Measurements from ENCODE around the gene BRICD5. TPM values are rescaled to one million over a fixed set of nuclear protein-coding genes. Genes with fewer than 3 reads are reported as not detected.

BRICD5 gene
- total and polyA plus RNA-seq, 2 of the 13 experiments (the other 11 are each of a cell fraction or from before 2014, with no cell fraction given), result 1.6 to 5.8 TPM

DNA sequence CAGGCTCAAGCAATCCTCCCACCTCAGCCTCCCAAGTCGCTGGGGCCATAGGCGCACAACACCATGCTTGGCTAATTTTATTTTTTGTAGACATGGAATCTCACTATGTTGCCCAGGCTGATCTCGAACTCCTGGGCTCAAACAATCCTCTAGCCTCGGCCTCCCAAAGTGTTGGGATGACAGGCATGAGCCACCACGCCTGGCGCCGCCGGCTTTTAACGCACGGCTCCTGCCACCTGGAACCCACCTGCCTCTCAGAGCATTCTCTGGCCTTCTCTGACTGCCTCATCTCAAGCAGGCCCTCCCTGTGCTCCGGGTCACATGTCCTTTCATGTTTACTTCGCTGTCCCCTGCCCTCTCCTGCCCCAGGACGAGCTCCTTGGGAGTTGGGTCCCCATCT is 24.6 kb downstream of the BRICD5 start:
- ChIA-PET POLR2A (no interaction called here), CTCF (ENCODE audit: low intra/inter-chr PET ratio, low total read pairs) (no interaction called here)
- H4K20me1 ChIP-seq (ENCODE audit: insufficient read depth, low read length), result no peaks in the 10 kb centered on the region
- no peaks in the 10 kb centered on the region for H3K9me3 ChIP-seq (ENCODE audit: low read length)
- H3K79me2 ChIP-seq (ENCODE audit: insufficient read depth, low read length), result no peaks in the 10 kb centered on the region
- H3K27ac ChIP-seq (ENCODE audit: extremely low read length, insufficient read depth, low read length), result no peak overlapping the region
- no peak overlapping the region for H2AFZ ChIP-seq (ENCODE audit: low read length)
- DNase-seq (ENCODE audit: low spot score) (no peak), ATAC-seq (no peak), FAIRE-seq (no peak)
- H3K4me3 ChIP-seq (replicated peaks in 1 of 3; ENCODE audit: insufficient read depth in 1 of 3, low read depth in 2 of 3, low read length in 3 of 3), result no peak overlapping the region
- intact Hi-C loops (cut with micrococcal nuclease; ENCODE audit: unreplicated experiment), result no loop called here
- peaks cover 35% of the 10 kb centered on the region for H3K4me1 ChIP-seq (ENCODE audit: insufficient read depth, low read length)
- H3K27me3 ChIP-seq (ENCODE audit: control insufficient read depth in 1 of 2, insufficient read depth in 2 of 2, low read length in 2 of 2), result no peaks in the 10 kb centered on the region
- H3K9ac ChIP-seq (ENCODE audit: insufficient read depth, low read depth, low read length), result no peak overlapping the region
- TF ChIP-seq ZNF703 (CRISPR knock-in tag; IDR thresholded peaks at IDR 0.05; ENCODE audit: borderline replicate concordance), result no peak
- TF ChIP-seq BRCA1 (CRISPR knock-in tag; IDR thresholded peaks at IDR 0.05), result no peak
- TF ChIP-seq, protein P1, sequence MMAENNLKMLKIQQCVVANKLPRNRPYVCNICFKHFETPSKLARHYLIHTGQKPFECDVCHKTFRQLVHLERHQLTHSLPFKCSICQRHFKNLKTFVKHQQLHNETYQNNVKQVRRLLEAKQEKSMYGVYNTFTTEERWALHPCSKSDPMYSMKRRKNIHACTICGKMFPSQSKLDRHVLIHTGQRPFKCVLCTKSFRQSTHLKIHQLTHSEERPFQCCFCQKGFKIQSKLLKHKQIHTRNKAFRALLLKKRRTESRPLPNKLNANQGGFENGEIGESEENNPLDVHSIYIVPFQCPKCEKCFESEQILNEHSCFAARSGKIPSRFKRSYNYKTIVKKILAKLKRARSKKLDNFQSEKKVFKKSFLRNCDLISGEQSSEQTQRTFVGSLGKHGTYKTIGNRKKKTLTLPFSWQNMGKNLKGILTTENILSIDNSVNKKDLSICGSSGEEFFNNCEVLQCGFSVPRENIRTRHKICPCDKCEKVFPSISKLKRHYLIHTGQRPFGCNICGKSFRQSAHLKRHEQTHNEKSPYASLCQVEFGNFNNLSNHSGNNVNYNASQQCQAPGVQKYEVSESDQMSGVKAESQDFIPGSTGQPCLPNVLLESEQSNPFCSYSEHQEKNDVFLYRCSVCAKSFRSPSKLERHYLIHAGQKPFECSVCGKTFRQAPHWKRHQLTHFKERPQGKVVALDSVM (CRISPR knock-in tag; IDR thresholded peaks at IDR 0.05), result peak; percentile 70; the same call in 1 of the 2 replicates
- no peak for TF ChIP-seq ZNF792 (CRISPR knock-in tag; IDR thresholded peaks at IDR 0.05)
- WGBS (ENCODE audit: low lambda C conversion rate), result 81% methylated on average over 13 of the region's 13 CpGs
- H3K4me2 ChIP-seq (ENCODE audit: low read depth, low read length), result no peak overlapping the region
- H3K36me3 ChIP-seq (replicated peaks in 1 of 2; ENCODE audit: control insufficient read depth in 1 of 2, insufficient read depth in 2 of 2, low read length in 2 of 2), result no peaks in the 10 kb centered on the region
- in situ Hi-C loops (cut with HindIII; ENCODE audit: extremely low pct_ligation_motif_present, low pct_unique_long_range_greater_than_20kb), result no loop called here
- no TSS peak for BruUV-seq (replicated peaks)

DNA sequence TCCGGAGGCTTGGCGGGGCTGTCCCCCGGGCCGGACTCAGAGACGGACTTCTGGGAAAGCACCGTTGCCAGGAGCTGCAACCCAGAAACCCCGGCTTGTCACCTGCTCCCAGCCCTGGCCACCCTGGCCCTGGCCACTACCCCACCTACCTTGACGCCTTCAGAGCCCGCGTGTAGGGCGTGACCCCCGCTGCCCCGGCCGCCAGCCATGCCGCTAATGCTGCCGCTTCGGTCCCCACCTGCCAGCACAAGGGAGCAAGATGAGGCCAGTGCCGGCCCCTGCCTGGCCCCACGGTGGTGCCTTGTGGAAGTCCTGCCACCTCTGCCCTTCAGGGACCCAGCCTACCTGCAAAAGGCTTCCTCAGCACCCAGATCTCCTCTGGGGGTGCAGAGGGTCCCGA is 25.7 kb downstream of the BRICD5 start:
- no peak for FAIRE-seq
- no peak for TF ChIP-seq GABPB1 (CRISPR knock-in tag; IDR thresholded peaks at IDR 0.05)
- TF ChIP-seq, protein P2, sequence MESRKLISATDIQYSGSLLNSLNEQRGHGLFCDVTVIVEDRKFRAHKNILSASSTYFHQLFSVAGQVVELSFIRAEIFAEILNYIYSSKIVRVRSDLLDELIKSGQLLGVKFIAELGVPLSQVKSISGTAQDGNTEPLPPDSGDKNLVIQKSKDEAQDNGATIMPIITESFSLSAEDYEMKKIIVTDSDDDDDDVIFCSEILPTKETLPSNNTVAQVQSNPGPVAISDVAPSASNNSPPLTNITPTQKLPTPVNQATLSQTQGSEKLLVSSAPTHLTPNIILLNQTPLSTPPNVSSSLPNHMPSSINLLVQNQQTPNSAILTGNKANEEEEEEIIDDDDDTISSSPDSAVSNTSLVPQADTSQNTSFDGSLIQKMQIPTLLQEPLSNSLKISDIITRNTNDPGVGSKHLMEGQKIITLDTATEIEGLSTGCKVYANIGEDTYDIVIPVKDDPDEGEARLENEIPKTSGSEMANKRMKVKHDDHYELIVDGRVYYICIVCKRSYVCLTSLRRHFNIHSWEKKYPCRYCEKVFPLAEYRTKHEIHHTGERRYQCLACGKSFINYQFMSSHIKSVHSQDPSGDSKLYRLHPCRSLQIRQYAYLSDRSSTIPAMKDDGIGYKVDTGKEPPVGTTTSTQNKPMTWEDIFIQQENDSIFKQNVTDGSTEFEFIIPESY (CRISPR knock-in tag; IDR thresholded peaks at IDR 0.05), result 0 out of 2 replicates have a peak, but pooled peaks have one; percentile 26
- no peak for DNase-seq (ENCODE audit: low spot score)
- BruUV-seq (replicated peaks), result no TSS peak
- H3K9ac ChIP-seq (ENCODE audit: insufficient read depth, low read depth, low read length), result no peak overlapping the region
- CTCF ChIA-PET (ENCODE audit: low intra/inter-chr PET ratio, low total read pairs), result no interaction called here
- no peak overlapping the region for H2AFZ ChIP-seq (ENCODE audit: low read length)
- no peaks in the 10 kb centered on the region for H3K27me3 ChIP-seq (ENCODE audit: control insufficient read depth in 1 of 2, insufficient read depth in 2 of 2, low read length in 2 of 2)
- in situ Hi-C loops (cut with HindIII; ENCODE audit: extremely low pct_ligation_motif_present, low pct_unique_long_range_greater_than_20kb), result no loop called here
- no peaks in the 10 kb centered on the region for H3K9me3 ChIP-seq (ENCODE audit: low read length)
- no peaks in the 10 kb centered on the region for H3K79me2 ChIP-seq (ENCODE audit: insufficient read depth, low read length)
- no peak overlapping the region for H3K27ac ChIP-seq (ENCODE audit: extremely low read length, insufficient read depth, low read length)
- H4K20me1 ChIP-seq (ENCODE audit: insufficient read depth, low read length), result no peaks in the 10 kb centered on the region
- whole genome bisulfite sequencing (ENCODE audit: low lambda C conversion rate), result 76% methylated on average over 7 of the region's 20 CpGs
- no peak for ATAC-seq
- H3K4me3 ChIP-seq (replicated peaks in 1 of 3; ENCODE audit: insufficient read depth in 1 of 3, low read depth in 2 of 3, low read length in 3 of 3), result no peak overlapping the region
- POLR2A ChIA-PET, result interaction anchor here (1.2 kb wide), 1 partner anchor 30 kb away, joined by 4 read pairs; the partner anchor contains the start of gene TRAF7
- peaks cover 24% of the 10 kb centered on the region for H3K4me1 ChIP-seq (ENCODE audit: insufficient read depth, low read length)
- intact Hi-C loops (cut with micrococcal nuclease; ENCODE audit: unreplicated experiment), result no loop called here
- no peak overlapping the region for H3K4me2 ChIP-seq (ENCODE audit: low read depth, low read length)
- no peaks in the 10 kb centered on the region for H3K36me3 ChIP-seq (replicated peaks in 1 of 2; ENCODE audit: control insufficient read depth in 1 of 2, insufficient read depth in 2 of 2, low read length in 2 of 2)
